GM21367 (cell line): ENCODE data around the gene TOR1A.

ENCODE experiments used
- ATAC-seq: cut with Tn5 transposase; IDR thresholded peaks from one replicate; pipeline ENCODE4 v1.9.1; 2021; ENCODE audit not compliant: unreplicated experiment

Gene TOR1A, protein sequence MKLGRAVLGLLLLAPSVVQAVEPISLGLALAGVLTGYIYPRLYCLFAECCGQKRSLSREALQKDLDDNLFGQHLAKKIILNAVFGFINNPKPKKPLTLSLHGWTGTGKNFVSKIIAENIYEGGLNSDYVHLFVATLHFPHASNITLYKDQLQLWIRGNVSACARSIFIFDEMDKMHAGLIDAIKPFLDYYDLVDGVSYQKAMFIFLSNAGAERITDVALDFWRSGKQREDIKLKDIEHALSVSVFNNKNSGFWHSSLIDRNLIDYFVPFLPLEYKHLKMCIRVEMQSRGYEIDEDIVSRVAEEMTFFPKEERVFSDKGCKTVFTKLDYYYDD

GRCh38 chr9:129823935-129824601, at the start of gene TOR1A:
TSS of gene TOR1A (minus strand) at chr9:129824136. CDS start at chr9:129824085, 51 bp downstream.
- ATAC-seq, result peak; percentile 83

- ATAC-seq, result no peak
These were observed 47.1 kb upstream of the TOR1A start for GRCh38 chr9:129871046-129871445.

- no peak for ATAC-seq
These were observed 45.9 kb upstream of the TOR1A start for GRCh38 chr9:129869585-129870501.

GRCh38 chr9:129868872-129869486, 45.0 kb upstream of the TOR1A start:
- ATAC-seq, result no peak

- no peak for ATAC-seq
These were observed 44.3 kb upstream of the TOR1A start for GRCh38 chr9:129868023-129868871.

DNA sequence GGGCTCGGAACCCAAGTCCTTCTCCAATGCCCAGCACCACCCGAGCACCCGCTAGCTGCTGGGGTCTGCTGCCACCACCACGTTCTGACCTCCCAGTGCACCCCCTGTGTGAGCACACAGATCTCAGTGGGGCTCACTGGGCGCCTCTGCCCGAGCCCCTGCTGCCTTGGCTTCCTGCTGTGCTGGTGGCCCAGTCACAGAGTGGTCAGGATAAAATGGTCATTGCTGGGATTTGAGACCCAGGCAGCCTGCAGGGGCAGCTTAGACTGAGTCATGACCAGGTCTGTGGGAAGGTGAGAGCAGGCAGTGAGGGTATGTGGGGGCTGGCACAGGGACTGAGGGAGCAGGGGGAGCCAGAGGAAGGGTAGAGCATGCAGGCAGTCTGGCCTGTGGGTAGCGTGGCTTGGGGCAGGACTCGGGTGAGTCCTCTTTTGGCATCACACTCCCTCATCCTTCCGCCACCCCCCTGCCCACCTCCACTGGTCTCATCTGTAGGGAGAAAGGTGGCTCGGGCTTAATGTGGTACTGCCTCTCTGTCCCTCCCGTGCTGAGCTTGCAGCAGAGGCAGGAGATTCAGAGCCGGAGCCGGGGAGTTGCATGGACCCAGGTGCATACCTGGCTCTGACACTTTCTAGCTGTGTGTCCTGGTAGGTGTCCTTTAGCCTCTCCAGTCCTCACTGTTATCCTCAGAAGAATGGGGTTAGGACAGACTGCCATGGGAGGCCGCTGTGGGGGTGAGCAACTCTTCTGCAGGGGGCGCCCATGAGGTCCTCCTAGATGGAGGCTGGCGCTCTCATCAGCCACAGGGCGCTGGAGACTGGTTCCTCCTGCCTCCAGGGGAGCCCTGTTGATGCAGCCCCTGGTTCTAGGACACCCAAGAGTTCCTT, 43.4 kb upstream of the TOR1A start:
- ATAC-seq, result no peak

DNA sequence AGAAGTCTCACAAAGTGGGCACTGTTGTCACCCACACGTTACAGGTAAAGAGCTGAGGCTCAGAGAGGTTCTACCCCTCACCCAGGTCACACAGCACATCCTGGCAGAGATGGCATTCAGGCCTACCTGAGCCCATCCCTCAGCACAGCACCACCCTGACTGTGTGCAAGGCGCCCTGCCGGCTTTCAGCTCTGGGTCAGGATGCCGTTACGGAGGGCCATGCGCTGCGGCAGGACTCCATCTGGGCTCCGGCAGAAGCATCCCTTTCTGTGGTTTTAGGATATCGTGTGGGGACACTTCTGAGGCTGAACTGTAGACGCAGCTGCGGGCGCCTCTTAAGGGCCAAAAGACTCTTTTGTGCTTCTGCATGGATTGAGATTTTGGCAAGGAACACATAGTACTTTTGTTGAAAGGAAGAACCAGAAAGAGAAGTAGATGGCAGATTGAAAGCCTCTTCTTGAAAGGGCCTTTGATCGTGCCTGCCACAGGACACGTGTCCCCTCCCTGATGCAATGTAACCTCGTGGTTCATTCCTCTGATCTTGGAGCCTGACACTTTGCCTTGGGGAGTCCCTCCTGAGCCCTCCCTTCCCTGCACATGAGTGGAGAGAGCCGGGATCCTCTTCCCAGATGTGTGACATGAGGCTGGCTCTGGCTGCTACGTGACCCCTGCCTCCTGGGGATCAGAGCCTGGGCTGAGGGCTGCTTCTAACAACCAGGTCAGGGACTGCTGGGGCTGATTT, 42.6 kb upstream of the TOR1A start:
- no peak for ATAC-seq

DNA sequence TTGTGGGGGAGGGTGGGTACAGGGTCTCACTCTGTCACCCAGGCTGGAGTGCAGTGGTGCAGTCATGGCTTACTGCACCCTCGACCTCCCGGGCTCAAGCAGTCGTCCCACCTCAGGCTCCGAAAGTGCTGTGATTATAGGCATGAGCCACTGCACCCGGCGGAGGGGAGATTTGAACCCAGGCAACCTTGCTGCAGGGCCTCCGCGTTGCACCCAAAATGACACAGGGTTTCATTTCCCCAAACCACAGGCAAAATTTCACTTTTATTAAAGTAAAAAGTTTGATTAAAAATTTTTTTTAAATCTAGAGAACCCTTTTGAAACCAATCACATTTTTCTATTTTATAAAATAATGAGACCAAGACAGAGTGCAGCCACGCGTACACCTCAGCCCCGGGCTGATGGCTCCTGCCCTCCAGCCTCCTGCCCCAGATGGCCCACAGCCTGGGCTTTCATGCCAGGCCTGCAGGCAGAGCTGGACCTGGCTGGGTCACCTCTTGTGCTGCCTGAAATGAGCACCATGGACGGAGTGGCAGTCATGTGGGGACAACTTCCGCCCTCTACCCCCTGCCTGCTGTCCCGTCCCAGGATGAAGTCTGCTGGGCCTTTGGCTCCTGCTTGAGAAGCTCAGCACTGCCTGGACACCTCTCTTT, 41.9 kb upstream of the TOR1A start:
- no peak for ATAC-seq

- ATAC-seq, result no peak
These were observed 41.2 kb upstream of the TOR1A start for GRCh38 chr9:129864991-129865647.

DNA sequence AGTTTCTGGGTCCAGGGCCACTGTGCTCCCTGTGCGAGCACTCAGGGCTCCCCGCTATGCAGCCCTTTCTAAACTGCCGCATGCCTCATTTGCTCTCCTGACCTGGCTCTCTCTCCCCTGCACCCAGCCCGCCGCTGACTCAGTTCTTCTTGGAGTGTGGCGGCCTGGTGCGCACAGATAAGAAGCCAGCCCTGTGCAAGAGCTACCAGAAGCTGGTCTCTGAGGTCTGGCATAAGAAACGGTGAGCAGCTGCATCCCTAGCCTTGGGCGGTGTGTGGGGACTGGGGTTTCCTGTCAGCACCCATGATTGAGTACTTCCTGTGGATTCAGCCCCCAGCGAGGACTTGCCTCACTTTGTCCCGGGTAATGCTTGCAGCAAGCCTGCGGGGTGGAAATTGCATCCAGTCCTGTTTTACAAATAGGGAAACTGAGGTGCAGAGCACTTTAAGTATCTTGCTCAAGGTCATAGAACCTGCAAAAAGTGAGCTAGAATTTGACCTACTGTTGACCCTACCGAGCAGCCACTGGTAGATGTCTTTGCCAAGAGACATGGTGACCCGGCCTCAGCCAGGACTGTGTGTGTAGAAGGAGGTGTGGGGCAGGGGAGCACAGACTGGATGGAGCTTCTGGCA, 39.2 kb upstream of the TOR1A start:
- no peak for ATAC-seq

DNA sequence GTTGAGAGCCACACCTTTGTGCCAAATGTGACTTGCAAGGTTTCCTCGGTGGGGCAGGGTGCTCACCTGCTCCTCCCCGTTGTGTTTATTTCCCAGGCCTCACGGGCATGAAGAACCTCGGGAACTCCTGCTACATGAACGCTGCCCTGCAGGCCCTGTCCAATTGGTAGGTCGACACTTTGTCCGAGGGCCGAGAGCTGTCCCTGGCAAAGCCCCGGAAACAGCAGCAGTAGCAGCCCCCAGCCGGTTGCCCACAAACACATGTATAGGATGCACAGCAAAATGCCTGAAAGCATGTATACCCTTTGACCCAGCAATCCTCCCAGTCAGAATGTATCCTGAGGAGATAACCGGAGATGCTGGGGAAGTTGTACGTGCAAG, 37.5 kb upstream of the TOR1A start:
- no peak for ATAC-seq

- no peak for ATAC-seq
These were observed 36.9 kb upstream of the TOR1A start for GRCh38 chr9:129860653-129861446.

- no peak for ATAC-seq
These were observed 34.4 kb upstream of the TOR1A start for GRCh38 chr9:129858167-129858962.

DNA sequence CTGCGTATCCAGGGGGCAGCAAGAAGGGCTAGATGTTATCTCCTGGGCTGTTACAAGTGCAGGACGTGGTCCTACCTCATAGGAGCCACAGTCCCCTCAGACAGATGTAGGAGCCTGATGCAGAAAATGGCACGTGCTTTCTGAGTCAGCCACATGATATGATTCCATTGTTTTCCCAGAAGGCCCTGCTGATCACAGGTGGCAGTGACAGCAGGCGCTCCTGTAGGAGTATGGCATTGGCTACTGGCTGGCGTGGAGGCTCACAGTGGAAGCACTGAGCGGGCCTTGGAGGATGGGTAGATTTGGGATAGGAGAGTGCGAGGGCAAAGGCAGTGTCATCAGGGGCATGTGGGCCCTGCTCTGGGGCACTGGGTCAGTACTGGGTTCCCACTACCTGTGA, 33.3 kb upstream of the TOR1A start:
- no peak for ATAC-seq

- no peak for ATAC-seq
These were observed 30.7 kb upstream of the TOR1A start for GRCh38 chr9:129854588-129855110.
